ENCODE data around the gene RAD50.
A peak's percentile ranks its signal among the peaks of the same experiment; 100 is the strongest.
"Not testable (repeated sequence)": the region's sequence is repeated elsewhere in the genome, so short reads cannot be mapped to it uniquely, and the experiment has no call there.

Gene RAD50

DNA sequence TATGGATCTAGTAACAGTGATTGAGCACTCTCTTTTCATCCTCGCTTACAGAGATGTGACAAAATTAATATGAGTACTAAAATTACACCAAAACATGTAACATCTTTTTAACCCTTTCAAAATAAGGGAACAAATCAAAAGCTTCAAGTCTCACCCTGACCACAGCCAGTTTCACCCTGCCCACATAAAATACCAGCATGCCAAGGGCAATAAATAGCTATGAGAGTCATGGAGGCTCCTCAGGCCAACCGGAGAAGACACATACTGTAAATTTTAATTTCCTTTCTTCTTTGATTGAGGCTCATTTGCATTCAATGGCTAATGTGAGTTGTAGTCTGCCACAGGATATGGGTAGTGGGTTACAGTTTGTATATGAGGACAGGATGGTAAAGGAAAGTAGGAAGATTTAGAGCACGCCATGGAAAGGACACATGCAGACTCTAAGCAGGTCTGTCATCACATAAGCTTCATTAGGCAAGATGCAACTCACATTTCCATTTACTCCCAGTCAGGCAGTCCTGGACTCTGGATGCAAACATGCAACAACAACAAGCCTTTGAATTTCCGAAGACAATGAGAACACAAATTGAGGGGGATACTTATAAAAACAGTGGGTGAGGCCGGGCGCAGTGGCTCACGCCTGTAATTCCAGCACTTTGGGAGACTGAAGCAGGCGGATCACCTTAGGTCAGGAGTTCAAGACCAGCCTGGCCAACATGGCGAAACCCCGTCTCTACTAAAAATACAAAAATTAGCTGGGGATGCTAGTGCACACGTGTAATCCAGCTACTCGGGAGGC, 128.3 kb downstream of the RAD50 start:
- H3K4me3 ChIP-seq (ENCODE audit: low read length) = no peak overlapping the region
- TF ChIP-seq, protein P1, sequence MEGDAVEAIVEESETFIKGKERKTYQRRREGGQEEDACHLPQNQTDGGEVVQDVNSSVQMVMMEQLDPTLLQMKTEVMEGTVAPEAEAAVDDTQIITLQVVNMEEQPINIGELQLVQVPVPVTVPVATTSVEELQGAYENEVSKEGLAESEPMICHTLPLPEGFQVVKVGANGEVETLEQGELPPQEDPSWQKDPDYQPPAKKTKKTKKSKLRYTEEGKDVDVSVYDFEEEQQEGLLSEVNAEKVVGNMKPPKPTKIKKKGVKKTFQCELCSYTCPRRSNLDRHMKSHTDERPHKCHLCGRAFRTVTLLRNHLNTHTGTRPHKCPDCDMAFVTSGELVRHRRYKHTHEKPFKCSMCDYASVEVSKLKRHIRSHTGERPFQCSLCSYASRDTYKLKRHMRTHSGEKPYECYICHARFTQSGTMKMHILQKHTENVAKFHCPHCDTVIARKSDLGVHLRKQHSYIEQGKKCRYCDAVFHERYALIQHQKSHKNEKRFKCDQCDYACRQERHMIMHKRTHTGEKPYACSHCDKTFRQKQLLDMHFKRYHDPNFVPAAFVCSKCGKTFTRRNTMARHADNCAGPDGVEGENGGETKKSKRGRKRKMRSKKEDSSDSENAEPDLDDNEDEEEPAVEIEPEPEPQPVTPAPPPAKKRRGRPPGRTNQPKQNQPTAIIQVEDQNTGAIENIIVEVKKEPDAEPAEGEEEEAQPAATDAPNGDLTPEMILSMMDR (conservative IDR thresholded peaks at IDR 0.05; ENCODE audit: low read length) = no peak
- no peak for DNase-seq (ENCODE audit: low read depth)

DNA sequence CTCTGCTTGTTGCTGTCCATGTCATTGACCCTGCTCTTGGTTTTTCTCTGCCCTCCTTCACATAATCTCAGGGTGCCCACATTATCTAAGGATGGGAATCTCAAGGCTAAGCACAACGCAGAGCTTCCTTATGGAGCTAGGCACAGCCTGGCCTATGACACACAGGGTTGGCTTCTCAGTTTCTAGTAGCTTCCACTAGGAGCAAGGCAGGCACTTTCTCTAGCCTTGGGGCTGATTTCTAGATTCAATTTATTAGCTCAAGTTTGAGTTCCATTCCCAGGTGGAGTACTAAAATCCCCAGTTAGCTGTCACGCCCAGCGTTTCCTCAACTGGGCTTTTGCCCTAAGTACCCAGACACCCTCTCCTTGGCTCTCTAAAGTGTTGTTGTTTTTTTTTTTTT, 129.4 kb downstream of the RAD50 start:
- TF ChIP-seq, protein P1 (conservative IDR thresholded peaks at IDR 0.05; ENCODE audit: low read length) = no peak
- H3K4me3 ChIP-seq (ENCODE audit: low read length) = no peak overlapping the region
- DNase-seq (ENCODE audit: low read depth) = no peak

DNA sequence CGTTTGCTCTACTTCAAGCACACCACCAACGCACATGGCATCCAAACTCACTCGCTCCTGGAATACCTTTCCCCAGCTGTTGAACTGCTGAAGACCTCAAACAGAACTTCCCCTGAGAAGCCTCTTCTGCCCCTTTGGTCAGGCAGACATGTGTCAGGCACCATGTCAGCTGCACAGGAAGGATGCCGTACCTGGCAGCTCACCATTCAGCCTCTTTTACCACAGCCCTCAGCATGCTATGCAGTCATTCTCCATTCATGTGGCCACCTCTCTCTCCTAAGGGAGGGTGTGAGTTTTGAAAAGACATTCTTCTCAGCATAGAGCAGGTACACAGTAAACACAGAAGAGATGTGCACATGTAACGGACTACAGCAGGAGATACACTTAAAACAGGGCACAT, 131.2 kb downstream of the RAD50 start:
- TF ChIP-seq, protein P1 (conservative IDR thresholded peaks at IDR 0.05; ENCODE audit: low read length) = no peak
- no peak overlapping the region for H3K4me3 ChIP-seq (ENCODE audit: low read length)
- no peak for DNase-seq (ENCODE audit: low read depth)

DNA sequence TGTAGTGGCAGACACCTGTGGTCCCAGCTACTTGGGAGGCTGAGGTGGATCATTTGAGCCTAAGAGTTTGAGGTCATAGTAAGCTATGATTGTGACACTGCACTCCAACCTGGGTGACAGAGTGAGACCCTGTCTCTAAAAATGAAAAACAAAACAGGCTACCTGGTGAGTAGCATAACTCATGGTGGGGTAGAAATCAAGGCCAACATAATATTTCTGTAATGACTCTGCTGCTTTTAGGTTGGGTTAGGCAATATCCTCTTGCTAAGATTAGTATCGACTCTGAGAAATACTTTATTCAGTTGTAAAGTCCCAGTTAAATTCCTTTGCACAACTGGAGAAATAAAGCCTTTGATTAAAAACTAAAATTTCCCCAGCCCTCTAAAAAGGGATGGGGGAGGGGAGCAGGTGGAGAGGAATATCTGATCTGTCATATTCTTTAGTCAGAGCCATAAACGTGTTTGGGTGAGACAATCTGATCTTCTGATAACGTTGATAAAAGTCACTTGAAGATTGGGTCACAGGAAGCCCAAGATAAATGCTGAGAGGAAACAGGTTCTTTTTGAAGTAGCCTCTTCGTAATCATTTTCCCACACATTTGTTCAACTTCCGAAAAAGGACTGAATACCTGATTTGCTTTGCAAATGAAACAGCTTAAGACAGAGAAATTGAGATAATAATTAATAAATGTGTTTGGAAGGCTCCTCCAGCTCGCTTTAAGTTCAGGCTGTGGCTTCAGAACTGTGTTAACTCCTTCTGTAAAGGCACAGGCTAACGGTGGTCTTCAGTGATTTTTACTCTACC, 132.0 kb downstream of the RAD50 start:
- no peak overlapping the region for H3K4me3 ChIP-seq (ENCODE audit: low read length)
- DNase-seq (ENCODE audit: low read depth) = peak; percentile 33
- TF ChIP-seq, protein P1 (conservative IDR thresholded peaks at IDR 0.05; ENCODE audit: low read length) = no peak

DNA sequence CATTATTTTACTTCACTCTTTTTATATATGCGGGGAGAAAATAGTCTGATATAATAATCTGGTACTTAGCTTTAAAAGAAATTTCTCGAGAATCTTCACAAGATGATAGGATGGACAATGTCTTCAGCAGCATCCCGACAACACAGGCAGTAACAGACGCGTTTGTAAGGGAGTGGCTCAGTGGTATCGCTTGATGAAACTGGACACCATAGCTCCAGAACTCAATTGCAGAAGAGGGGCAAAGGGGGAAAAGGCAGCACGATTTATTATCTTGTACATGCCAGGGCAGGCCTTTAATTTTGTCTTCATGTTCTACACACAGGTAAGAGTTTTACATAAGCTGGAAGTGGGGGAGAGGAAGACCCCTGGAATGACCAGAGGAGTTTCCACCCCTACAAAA, 132.7 kb downstream of the RAD50 start:
- no peak overlapping the region for H3K4me3 ChIP-seq (ENCODE audit: low read length)
- TF ChIP-seq, protein P1 (conservative IDR thresholded peaks at IDR 0.05; ENCODE audit: low read length) = no peak
- DNase-seq (ENCODE audit: low read depth) = no peak

DNA sequence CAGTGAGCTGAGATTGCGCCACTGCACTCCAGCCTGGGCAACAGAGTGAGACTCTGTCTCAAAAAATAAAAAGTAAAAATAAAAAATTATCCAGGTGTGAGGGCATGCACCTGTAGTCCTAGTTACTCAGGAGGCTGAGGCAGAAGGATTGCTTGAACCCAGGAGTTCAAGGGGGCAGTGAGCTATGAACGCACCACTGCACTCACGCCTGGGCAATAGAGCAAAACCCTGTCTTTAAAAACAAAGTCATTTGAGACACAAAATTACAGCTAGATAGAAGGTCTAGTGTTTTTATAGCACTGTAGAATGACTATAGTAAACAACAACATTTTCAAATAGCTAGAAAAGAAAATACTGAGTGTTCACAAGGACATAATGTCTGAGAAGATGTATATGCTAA, 133.4 kb downstream of the RAD50 start:
- DNase-seq (ENCODE audit: low read depth) = no peak
- TF ChIP-seq, protein P1 (conservative IDR thresholded peaks at IDR 0.05; ENCODE audit: low read length) = no peak
- no peak overlapping the region for H3K4me3 ChIP-seq (ENCODE audit: low read length)

DNA sequence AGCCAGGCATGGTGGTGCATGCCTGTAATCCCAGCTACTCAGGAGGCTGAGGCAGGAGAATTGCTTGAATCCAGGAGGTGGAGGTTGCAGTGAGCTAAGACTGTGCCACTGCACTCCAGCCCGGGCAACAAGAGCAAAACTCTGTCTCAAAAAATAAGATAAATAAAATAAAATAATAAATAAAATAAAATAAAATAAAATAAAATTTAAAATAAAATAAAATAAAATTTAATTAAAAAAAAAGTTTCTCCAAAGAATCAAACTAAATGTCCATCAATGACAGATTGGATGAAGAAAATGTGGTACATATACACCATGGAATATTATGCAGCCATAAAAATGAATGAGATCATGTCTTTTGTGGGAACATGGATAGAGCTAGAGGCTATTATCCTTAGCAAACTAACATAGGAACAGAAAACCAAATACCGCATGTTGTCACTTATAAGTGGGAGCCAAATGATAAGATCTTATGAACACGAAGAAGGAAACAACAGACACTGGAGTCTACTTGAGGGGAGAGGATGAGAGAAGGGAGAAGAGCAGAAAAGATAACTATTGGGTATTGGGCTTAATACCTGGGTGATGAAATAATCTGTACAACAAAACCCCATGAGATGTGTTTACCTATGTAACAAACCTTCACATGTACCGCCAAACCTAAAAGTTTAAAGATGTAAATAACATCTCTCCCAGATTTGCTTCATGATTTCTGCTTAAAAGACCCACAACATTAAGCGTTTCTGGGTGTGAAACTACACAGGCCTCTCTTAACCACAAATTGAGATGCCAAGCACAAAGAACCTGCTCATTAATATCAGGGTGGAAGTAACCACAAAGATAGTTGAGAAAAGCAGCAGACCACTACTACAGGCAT, 135.2 kb downstream of the RAD50 start:
- not testable (repeated sequence) for H3K4me3 ChIP-seq (ENCODE audit: low read length); DNase-seq (ENCODE audit: low read depth)

Measured in AG10803 (cell line).